ENCODE results near the gene ZNF664. TPM values are rescaled to one million over a fixed set of nuclear protein-coding genes. Genes with fewer than 3 reads are reported as not detected.

Gene ZNF664
- 95.2 and 114 TPM in 2 replicates for total RNA-seq

- peak; percentile 99 for DNase-seq (ENCODE audit: insufficient read length, low spot score, missing footprints)
- H3K27ac ChIP-seq (ENCODE audit: low read depth, low read length) = peak within 1 kb of the TSS; percentile 58
- peak within 1 kb of the TSS; percentile 96 for H3K4me2 ChIP-seq (ENCODE audit: insufficient read depth, low read length)
- H3K4me3 ChIP-seq (ENCODE audit: insufficient read depth, low read length) = peak within 1 kb of the TSS; percentile 80
- H3K27me3 ChIP-seq (ENCODE audit: insufficient read depth, low read length) = no peaks in the 10 kb centered on the region
- TF ChIP-seq CTCF (IDR thresholded peaks at IDR 0.05; ENCODE audit: extremely low read depth, low read depth, low read length) = no peak
- H3K9me3 ChIP-seq (ENCODE audit: low read depth, low read length) = no peaks in the 10 kb centered on the region
- peak within 1 kb of the TSS; percentile 82 for H2AFZ ChIP-seq (ENCODE audit: low read length)
- H4K20me1 ChIP-seq (ENCODE audit: insufficient read depth, low read length) = peaks cover 11% of the 10 kb centered on the region
- H3K79me2 ChIP-seq (ENCODE audit: insufficient read depth, low read length) = peaks cover 55% of the 10 kb centered on the region
- peaks cover 48% of the 10 kb centered on the region for H3K4me1 ChIP-seq (ENCODE audit: insufficient read depth, low read length)
- H3K36me3 ChIP-seq (ENCODE audit: insufficient read depth, low read length) = peaks cover 10% of the 10 kb centered on the region
Measured at GRCh38 chr12:123972457-123973401, at the start of gene ZNF664, which contains the start of gene CCDC92. TSS of gene ZNF664 (plus strand) at chr12:123973215. CDS start at chr12:124012145, 38,930 bp downstream. TSS of gene CCDC92 (minus strand) at chr12:123972831. CDS start at chr12:123944305, 28,526 bp downstream.

GRCh38 chr12:123923927-123924326 is 49.1 kb upstream of the ZNF664 start:
- Histone ChIP-seq H3K4me1 (ENCODE audit: insufficient read depth, low read length) (no peaks in the 10 kb centered on the region), H3K79me2 (ENCODE audit: insufficient read depth, low read length) (no peaks in the 10 kb centered on the region), H3K27ac (ENCODE audit: low read depth, low read length) (no peak overlapping the region), H3K27me3 (ENCODE audit: insufficient read depth, low read length) (peaks cover 4% of the 10 kb centered on the region), H3K4me2 (ENCODE audit: insufficient read depth, low read length) (no peak overlapping the region), H3K4me3 (ENCODE audit: insufficient read depth, low read length) (no peak overlapping the region), H3K36me3 (ENCODE audit: insufficient read depth, low read length) (no peaks in the 10 kb centered on the region), H2AFZ (ENCODE audit: low read length) (no peak overlapping the region), H4K20me1 (ENCODE audit: insufficient read depth, low read length) (no peaks in the 10 kb centered on the region), H3K9me3 (ENCODE audit: low read depth, low read length) (no peaks in the 10 kb centered on the region)
- no peak for DNase-seq (ENCODE audit: insufficient read length, low spot score, missing footprints)
- no peak for TF ChIP-seq CTCF (IDR thresholded peaks at IDR 0.05; ENCODE audit: extremely low read depth, low read depth, low read length)

GRCh38 chr12:123924539-123924938 is 48.5 kb upstream of the ZNF664 start:
- no peak for TF ChIP-seq CTCF (IDR thresholded peaks at IDR 0.05; ENCODE audit: extremely low read depth, low read depth, low read length)

GRCh38 chr12:123928274-123928865 is 44.6 kb upstream of the ZNF664 start:
- no peak overlapping the region for H3K4me3 ChIP-seq (ENCODE audit: insufficient read depth, low read length)
- H3K27ac ChIP-seq (ENCODE audit: low read depth, low read length) = no peak overlapping the region
- no peaks in the 10 kb centered on the region for H3K4me1 ChIP-seq (ENCODE audit: insufficient read depth, low read length)
- no peak for TF ChIP-seq CTCF (IDR thresholded peaks at IDR 0.05; ENCODE audit: extremely low read depth, low read depth, low read length)
- H2AFZ ChIP-seq (ENCODE audit: low read length) = no peak overlapping the region
- H3K79me2 ChIP-seq (ENCODE audit: insufficient read depth, low read length) = no peaks in the 10 kb centered on the region
- H3K27me3 ChIP-seq (ENCODE audit: insufficient read depth, low read length) = peaks cover 4% of the 10 kb centered on the region
- H4K20me1 ChIP-seq (ENCODE audit: insufficient read depth, low read length) = no peaks in the 10 kb centered on the region
- H3K4me2 ChIP-seq (ENCODE audit: insufficient read depth, low read length) = no peak overlapping the region
- H3K36me3 ChIP-seq (ENCODE audit: insufficient read depth, low read length) = no peaks in the 10 kb centered on the region
- H3K9me3 ChIP-seq (ENCODE audit: low read depth, low read length) = no peaks in the 10 kb centered on the region
- no peak for DNase-seq (ENCODE audit: insufficient read length, low spot score, missing footprints)

More at GRCh38 chr12:123924539-123924938, 48.5 kb upstream of the ZNF664 start:
- Histone ChIP-seq H3K4me2 (ENCODE audit: insufficient read depth, low read length) (no peak overlapping the region), H3K27me3 (ENCODE audit: insufficient read depth, low read length) (no peaks in the 10 kb centered on the region), H4K20me1 (ENCODE audit: insufficient read depth, low read length) (no peaks in the 10 kb centered on the region), H3K27ac (ENCODE audit: low read depth, low read length) (no peak overlapping the region), H3K4me3 (ENCODE audit: insufficient read depth, low read length) (no peak overlapping the region), H3K79me2 (ENCODE audit: insufficient read depth, low read length) (no peaks in the 10 kb centered on the region), H3K36me3 (ENCODE audit: insufficient read depth, low read length) (no peaks in the 10 kb centered on the region), H2AFZ (ENCODE audit: low read length) (no peak overlapping the region), H3K9me3 (ENCODE audit: low read depth, low read length) (no peaks in the 10 kb centered on the region), H3K4me1 (ENCODE audit: insufficient read depth, low read length) (no peaks in the 10 kb centered on the region)
- DNase-seq (ENCODE audit: insufficient read length, low spot score, missing footprints) = no peak
